MCF 10A (cell line): ENCODE measurements around the gene CCDC30. TPM values are rescaled to one million over a fixed set of nuclear protein-coding genes. Genes with fewer than 3 reads are reported as not detected.

Experiments used
- BruUV-seq: library from RNA; stranded (reverse); fragments of 400-500 nt; replicated peaks from 2 replicates; lab custom pipeline; 2021; lab: Mats Ljungman, UMichigan
- CTCF ChIA-PET: fragments of 300-600 bp; sonication (Branson Sonifier 250); formaldehyde crosslinking; extraction: SDS; loops from one replicate; lab custom pipeline; 2021; ENCODE audit warnings: antibody characterized with exemption, inconsistent platforms; lab: Yijun Ruan, JAX
- POLR2A ChIA-PET: fragments of 300-600, 350-650 bp; sonication (Branson Sonifier 250); formaldehyde crosslinking; extraction: SDS; loops from one replicate; lab custom pipeline; 2020; ENCODE audit warnings: antibody characterized with exemption, inconsistent platforms; lab: Yijun Ruan, JAX
- DNase-seq: peaks from one replicate; pipeline ENCODE4 v3.0.0-alpha.2; 2018; ENCODE audit not compliant: unreplicated experiment
- H3K27ac Mint-ChIP-seq: one replicate; pipeline ENCODE4 v1.8.0; 2022; ENCODE audit warnings: mild to moderate bottlenecking, low read depth, mixed read lengths; ENCODE audit not compliant: unreplicated experiment
- H3K27me3 Mint-ChIP-seq: one replicate; pipeline ENCODE4 v1.8.0; 2022; ENCODE audit warnings: mixed read lengths; ENCODE audit not compliant: insufficient read depth, unreplicated experiment
- H3K36me3 Mint-ChIP-seq: one replicate; pipeline ENCODE4 v1.8.0; 2022; ENCODE audit warnings: mild to moderate bottlenecking, moderate library complexity, mixed read lengths; ENCODE audit not compliant: insufficient read depth, unreplicated experiment
- H3K4me1 Mint-ChIP-seq: one replicate; pipeline ENCODE4 v1.8.0; 2022; ENCODE audit warnings: mixed read lengths; ENCODE audit not compliant: insufficient read depth, unreplicated experiment
- H3K4me3 Mint-ChIP-seq: one replicate; pipeline ENCODE4 v1.8.0; 2022; ENCODE audit warnings: mild to moderate bottlenecking, moderate library complexity, mixed read lengths; ENCODE audit not compliant: unreplicated experiment
- H3K9me3 Mint-ChIP-seq: one replicate; pipeline ENCODE4 v1.8.0; 2022; ENCODE audit warnings: mixed read lengths; ENCODE audit not compliant: unreplicated experiment
- intact Hi-C: fragments of 100-400 bp; cut with micrococcal nuclease; formaldehyde crosslinking; loops from 2 replicates; pipeline ENCODE4 v1.14.1; 2022
- total RNA-seq: library from RNA; stranded (reverse); gene quantifications from 2 replicates; pipeline ENCODE4 v1.2.3, GENCODE V29; 2022
- TF ChIP-seq, protein P1 (sequence below): fragments of 200-600 bp; IDR thresholded peaks from one replicate; pipeline ENCODE4 v1.8.0; 2022; ENCODE audit warnings: antibody characterized with exemption, mild to moderate bottlenecking; ENCODE audit not compliant: unreplicated experiment

CCDC30 gene
- total RNA-seq, 1 experiment from 2014 or later = 2.2 TPM

DNA sequence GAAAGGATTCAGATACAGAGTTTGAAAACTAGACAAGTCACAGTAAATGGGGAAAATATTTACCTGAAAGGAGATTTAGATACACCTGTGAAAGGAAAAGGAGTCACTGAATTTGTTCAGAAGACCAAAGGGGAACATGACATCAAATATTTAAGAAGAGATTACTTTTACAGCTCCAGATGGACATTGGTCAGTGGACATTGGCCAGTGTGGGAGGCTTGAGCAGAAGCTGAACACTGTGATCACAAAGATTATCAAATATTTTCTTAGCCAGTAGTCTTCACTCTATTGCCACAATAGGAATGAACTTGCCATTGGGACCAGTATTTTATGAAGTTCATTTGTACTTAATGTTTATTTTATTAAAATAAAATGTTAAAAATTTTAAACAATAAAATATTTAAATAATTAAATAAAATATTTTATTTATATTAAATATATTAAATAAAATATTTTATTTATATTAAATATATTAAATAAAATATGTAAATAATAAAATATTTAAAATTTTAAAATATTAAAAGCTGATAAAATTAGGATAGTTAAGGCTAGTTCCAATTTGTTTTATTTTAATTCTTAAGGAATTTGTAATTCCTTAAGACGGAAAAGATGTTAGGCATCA, 94.3 kb downstream of the CCDC30 start:
- Mint-ChIP-seq H3K4me1 (no peaks in the 10 kb centered on the region), H3K4me3 (no peak overlapping the region), H3K27ac (no peak overlapping the region), H3K27me3 (no peaks in the 10 kb centered on the region), H3K9me3 (peaks cover 7% of the 10 kb centered on the region), H3K36me3 (no peaks in the 10 kb centered on the region)
- BruUV-seq = no TSS peak
- DNase-seq = no peak
- ChIA-PET POLR2A (interaction anchor here (0.7 to 1.1 kb wide), 2 partner anchors 19 to 199 kb away, joined by 3 read pairs; no protein-coding TSS in a partner anchor), CTCF (interaction anchor here (1.1 to 1.6 kb wide), 2 partner anchors 21 to 384 kb away, joined by 3 to 6 read pairs; no protein-coding TSS in a partner anchor)
- intact Hi-C loops = no loop called here
- TF ChIP-seq, protein P1, sequence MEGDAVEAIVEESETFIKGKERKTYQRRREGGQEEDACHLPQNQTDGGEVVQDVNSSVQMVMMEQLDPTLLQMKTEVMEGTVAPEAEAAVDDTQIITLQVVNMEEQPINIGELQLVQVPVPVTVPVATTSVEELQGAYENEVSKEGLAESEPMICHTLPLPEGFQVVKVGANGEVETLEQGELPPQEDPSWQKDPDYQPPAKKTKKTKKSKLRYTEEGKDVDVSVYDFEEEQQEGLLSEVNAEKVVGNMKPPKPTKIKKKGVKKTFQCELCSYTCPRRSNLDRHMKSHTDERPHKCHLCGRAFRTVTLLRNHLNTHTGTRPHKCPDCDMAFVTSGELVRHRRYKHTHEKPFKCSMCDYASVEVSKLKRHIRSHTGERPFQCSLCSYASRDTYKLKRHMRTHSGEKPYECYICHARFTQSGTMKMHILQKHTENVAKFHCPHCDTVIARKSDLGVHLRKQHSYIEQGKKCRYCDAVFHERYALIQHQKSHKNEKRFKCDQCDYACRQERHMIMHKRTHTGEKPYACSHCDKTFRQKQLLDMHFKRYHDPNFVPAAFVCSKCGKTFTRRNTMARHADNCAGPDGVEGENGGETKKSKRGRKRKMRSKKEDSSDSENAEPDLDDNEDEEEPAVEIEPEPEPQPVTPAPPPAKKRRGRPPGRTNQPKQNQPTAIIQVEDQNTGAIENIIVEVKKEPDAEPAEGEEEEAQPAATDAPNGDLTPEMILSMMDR = no peak

GRCh38 chr1:42567038-42567437, 104.0 kb downstream of the CCDC30 start:
- CTCF ChIA-PET = interaction anchor here (0.5 to 1.1 kb wide), 4 partner anchors 11 to 228 kb away, joined by 3 to 4 read pairs (median 4); no protein-coding TSS in a partner anchor
- Mint-ChIP-seq H3K36me3 (no peaks in the 10 kb centered on the region), H3K4me3 (no peak overlapping the region), H3K27ac (no peak overlapping the region), H3K4me1 (no peaks in the 10 kb centered on the region), H3K27me3 (no peaks in the 10 kb centered on the region), H3K9me3 (no peaks in the 10 kb centered on the region)
- BruUV-seq = no TSS peak
- intact Hi-C loops = no loop called here
- POLR2A ChIA-PET = no interaction called here
- TF ChIP-seq, protein P1 = no peak
- DNase-seq = no peak

DNA sequence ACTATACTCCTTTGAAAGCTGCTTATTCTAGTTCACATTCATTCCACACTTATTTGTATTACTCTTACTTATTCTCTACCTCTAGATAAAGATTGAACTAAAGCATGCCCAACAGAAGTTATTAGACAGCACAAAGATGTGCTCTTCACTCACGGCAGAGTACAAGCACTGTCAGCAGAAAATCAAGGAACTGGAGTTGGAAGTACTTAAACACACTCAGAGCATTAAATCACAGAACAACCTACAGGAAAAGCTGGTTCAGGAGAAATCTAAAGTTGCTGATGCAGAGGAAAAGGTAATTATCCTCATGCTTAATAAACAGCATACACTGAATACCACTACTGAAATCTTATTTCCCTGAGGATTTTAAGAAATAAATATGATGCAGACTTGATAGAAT, 113.8 kb downstream of the CCDC30 start:
- no peaks in the 10 kb centered on the region for H3K9me3 Mint-ChIP-seq
- POLR2A ChIA-PET = interaction anchor here (1.0 kb wide), 1 partner anchor 104 kb away, joined by 3 read pairs; no protein-coding TSS in a partner anchor
- no peak for DNase-seq
- TF ChIP-seq, protein P1 = no peak
- H3K4me3 Mint-ChIP-seq = no peak overlapping the region
- no peak overlapping the region for H3K27ac Mint-ChIP-seq
- H3K36me3 Mint-ChIP-seq = no peaks in the 10 kb centered on the region
- BruUV-seq = no TSS peak
- intact Hi-C loops = no loop called here
- no peaks in the 10 kb centered on the region for H3K27me3 Mint-ChIP-seq
- H3K4me1 Mint-ChIP-seq = no peaks in the 10 kb centered on the region
- CTCF ChIA-PET = interaction anchor here (0.6 to 1.5 kb wide), 7 partner anchors 8 to 213 kb away, joined by 3 to 16 read pairs (median 4); no protein-coding TSS in a partner anchor

GRCh38 chr1:42586016-42586415, 122.9 kb downstream of the CCDC30 start:
- peaks cover 17% of the 10 kb centered on the region for H3K9me3 Mint-ChIP-seq
- no peak for DNase-seq
- POLR2A ChIA-PET = no interaction called here
- no peak overlapping the region for H3K27ac Mint-ChIP-seq
- no peaks in the 10 kb centered on the region for H3K27me3 Mint-ChIP-seq
- no peaks in the 10 kb centered on the region for H3K36me3 Mint-ChIP-seq
- H3K4me1 Mint-ChIP-seq = no peaks in the 10 kb centered on the region
- CTCF ChIA-PET = interaction anchor here (0.5 to 0.7 kb wide), 2 partner anchors 9 to 239 kb away, joined by 3 read pairs; no protein-coding TSS in a partner anchor
- H3K4me3 Mint-ChIP-seq = no peak overlapping the region
- TF ChIP-seq, protein P1 = no peak
- intact Hi-C loops = no loop called here
- no TSS peak for BruUV-seq
